ENCODE results near the gene UBA52.

GRCh38 chr19:18617562-18617961 lies 45.9 kb downstream of the UBA52 start:
- TF ChIP-seq CTCF (IDR thresholded peaks at IDR 0.05; ENCODE audit: control extremely low read depth in 1 of 3, insufficient read depth in 1 of 3, low read depth in 1 of 3, low read length in 3 of 3) (no peak), RAD21 (IDR thresholded peaks at IDR 0.05 in 1 of 2, conservative IDR thresholded peaks at IDR 0.05 in 1 of 2; ENCODE audit: low read depth in 2 of 2, low read length in 2 of 2) (no peak), EP300 (IDR thresholded peaks at IDR 0.05; ENCODE audit: borderline replicate concordance in 1 of 2, low read depth in 2 of 2, low read length in 2 of 2) (no peak), TAF1 (IDR thresholded peaks at IDR 0.05; ENCODE audit: low read depth, low read length) (no peak), GTF2F1 (IDR thresholded peaks at IDR 0.05; ENCODE audit: borderline replicate concordance, low read depth, low read length) (no peak), EZH2 (IDR thresholded peaks at IDR 0.05; ENCODE audit: low read depth, low read length, severe bottlenecking) (no peak), TEAD4 (IDR thresholded peaks at IDR 0.05; ENCODE audit: low read depth, low read length) (no peak), SIN3A (conservative IDR thresholded peaks at IDR 0.05 in 1 of 2, IDR thresholded peaks at IDR 0.05 in 1 of 2; ENCODE audit: low read depth in 1 of 2, low read length in 2 of 2) (no peak), HDAC2 (IDR thresholded peaks at IDR 0.05; ENCODE audit: borderline replicate concordance in 1 of 2, low read depth in 2 of 2, low read length in 2 of 2) (no peak), YY1 (IDR thresholded peaks at IDR 0.05; ENCODE audit: low read depth, low read length) (no peak), CBX5 (IDR thresholded peaks at IDR 0.05; ENCODE audit: low read depth, low read length) (no peak), POLR2A (IDR thresholded peaks at IDR 0.05; ENCODE audit: control extremely low read depth in 1 of 2, low read depth in 2 of 2, low read length in 2 of 2) (no peak), FOSL1 (IDR thresholded peaks at IDR 0.05; ENCODE audit: insufficient read depth, low read depth, low read length) (no peak)
